ENCODE results near the gene CRY2.

CRY2 gene

GRCh38 chr11:45800261-45800660, 47.0 kb upstream of the CRY2 start:
- Histone ChIP-seq H3K4me2 (ENCODE audit: low read length) (no peak overlapping the region), H3K27me3 (ENCODE audit: control insufficient read depth, low read length) (peaks cover 2% of the 10 kb centered on the region; the same call in 1 of the 2 replicates), H3K4me1 (ENCODE audit: control insufficient read depth, low read length) (peaks cover 9% of the 10 kb centered on the region), H3K9me3 (ENCODE audit: control insufficient read depth, insufficient read depth, low read length) (no peaks in the 10 kb centered on the region), H4K20me1 (ENCODE audit: control insufficient read depth, insufficient read depth, low read depth, low read length) (no peaks in the 10 kb centered on the region), H3K79me2 (ENCODE audit: control insufficient read depth, low read length) (peaks cover under 1% of the 10 kb centered on the region), H3K4me3 (ENCODE audit: low read length) (no peak overlapping the region), H3K36me3 (ENCODE audit: control insufficient read depth, low read length) (no peaks in the 10 kb centered on the region), H3K9me2 (replicated peaks; ENCODE audit: control insufficient read depth, low read length) (no peaks in the 10 kb centered on the region), H3K27ac (ENCODE audit: low read depth, low read length) (no peak overlapping the region), H3F3A (ENCODE audit: control insufficient read depth, insufficient read depth) (no peaks in the 10 kb centered on the region)
- TF ChIP-seq CTCF (IDR thresholded peaks at IDR 0.05; ENCODE audit: low read depth, low read length, poor library complexity, severe bottlenecking) = no peak
- TF ChIP-seq EZH2phosphoT487 (IDR thresholded peaks at IDR 0.05; ENCODE audit: borderline replicate concordance, low read length) = no peak

GRCh38 chr11:45801723-45802315, 45.5 kb upstream of the CRY2 start:
- Histone ChIP-seq H3K9me3 (ENCODE audit: control insufficient read depth, insufficient read depth, low read length) (no peaks in the 10 kb centered on the region), H3K27ac (ENCODE audit: low read depth, low read length) (no peak overlapping the region), H3K9me2 (replicated peaks; ENCODE audit: control insufficient read depth, low read length) (no peaks in the 10 kb centered on the region), H3K4me3 (ENCODE audit: low read length) (no peak overlapping the region), H3F3A (ENCODE audit: control insufficient read depth, insufficient read depth) (no peaks in the 10 kb centered on the region), H3K36me3 (ENCODE audit: control insufficient read depth, low read length) (no peaks in the 10 kb centered on the region), H3K79me2 (ENCODE audit: control insufficient read depth, low read length) (peaks cover 16% of the 10 kb centered on the region), H4K20me1 (ENCODE audit: control insufficient read depth, insufficient read depth, low read depth, low read length) (0 out of 2 replicates have a peak, but pooled peaks cover 2% of the 10 kb centered on the region), H3K4me2 (ENCODE audit: low read length) (no peak overlapping the region), H3K4me1 (ENCODE audit: control insufficient read depth, low read length) (peaks cover 22% of the 10 kb centered on the region), H3K27me3 (ENCODE audit: control insufficient read depth, low read length) (peaks cover 2% of the 10 kb centered on the region; the same call in 1 of the 2 replicates)
- no peak for TF ChIP-seq EZH2phosphoT487 (IDR thresholded peaks at IDR 0.05; ENCODE audit: borderline replicate concordance, low read length)
- no peak for TF ChIP-seq CTCF (IDR thresholded peaks at IDR 0.05; ENCODE audit: low read depth, low read length, poor library complexity, severe bottlenecking)

- TF ChIP-seq CTCF (IDR thresholded peaks at IDR 0.05; ENCODE audit: low read depth, low read length, poor library complexity, severe bottlenecking) = no peak
- TF ChIP-seq EZH2phosphoT487 (IDR thresholded peaks at IDR 0.05; ENCODE audit: borderline replicate concordance, low read length) = no peak
- Histone ChIP-seq H3K27me3 (ENCODE audit: control insufficient read depth, low read length) (peaks cover 2% of the 10 kb centered on the region; the same call in 1 of the 2 replicates), H3F3A (ENCODE audit: control insufficient read depth, insufficient read depth) (no peaks in the 10 kb centered on the region), H3K4me3 (ENCODE audit: low read length) (no peak overlapping the region), H3K27ac (ENCODE audit: low read depth, low read length) (no peak overlapping the region), H3K4me2 (ENCODE audit: low read length) (no peak overlapping the region), H4K20me1 (ENCODE audit: control insufficient read depth, insufficient read depth, low read depth, low read length) (peaks cover 5% of the 10 kb centered on the region; the same call in 1 of the 2 replicates), H3K36me3 (ENCODE audit: control insufficient read depth, low read length) (no peaks in the 10 kb centered on the region; the same call in 1 of the 2 replicates), H3K4me1 (ENCODE audit: control insufficient read depth, low read length) (peaks cover 31% of the 10 kb centered on the region), H3K79me2 (ENCODE audit: control insufficient read depth, low read length) (peaks cover 24% of the 10 kb centered on the region), H3K9me2 (replicated peaks; ENCODE audit: control insufficient read depth, low read length) (no peaks in the 10 kb centered on the region), H3K9me3 (ENCODE audit: control insufficient read depth, insufficient read depth, low read length) (no peaks in the 10 kb centered on the region)
These were observed 44.6 kb upstream of the CRY2 start for GRCh38 chr11:45802531-45803317.
